Activated effector memory CD4-positive, alpha-beta T cell treated with Interleukin-2 at 50 U/mL for 16 hours (primary cell): ENCODE results near the gene RABIF.
"Not testable (repeated sequence)": the region's sequence is repeated elsewhere in the genome, so short reads cannot be mapped to it uniquely, and the experiment has no call there.

Source experiments
- DNase-seq: peaks from one replicate; pipeline ENCODE4 v3.0.0-alpha.2; 2020

Gene RABIF

DNA sequence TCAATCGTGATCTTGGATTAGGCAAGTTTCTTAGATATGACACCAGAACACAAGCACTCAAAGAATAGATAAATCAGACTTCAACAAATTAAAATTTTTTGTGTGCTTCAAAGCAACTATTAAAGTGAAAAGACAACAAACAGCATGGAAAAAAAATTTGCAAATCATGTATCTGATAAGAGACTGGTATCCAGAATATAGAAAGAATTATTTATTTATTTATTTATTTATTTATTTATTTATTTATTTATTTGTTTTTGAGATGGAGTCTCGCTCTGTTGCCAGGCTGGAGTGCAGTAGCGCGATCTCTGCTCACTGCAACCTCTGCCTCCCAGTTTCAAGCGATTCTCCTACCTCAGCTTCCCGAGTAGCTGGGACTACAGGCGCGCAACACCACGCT, 59.7 kb downstream of the RABIF start:
- DNase-seq = not testable (repeated sequence)
